HEK293 (cell line): ENCODE data around the gene PCSK9.

Experiments used
- SP2 ChIP-seq: fragments of 450-650 bp; formaldehyde crosslinking; IDR thresholded peaks from 2 replicates; pipeline ENCODE4 v1.5.1; 2016; ENCODE audit warnings: missing biosample characterization, missing genetic modification characterization
- ZIC2 ChIP-seq: fragments of 450-650 bp; formaldehyde crosslinking; IDR thresholded peaks from 2 replicates; pipeline ENCODE4 v1.5.1; 2016; ENCODE audit warnings: missing biosample characterization, missing genetic modification characterization
- ZNF10 ChIP-seq: fragments of 450-650 bp; formaldehyde crosslinking; IDR thresholded peaks from 2 replicates; pipeline ENCODE4 v1.5.1; 2017; ENCODE audit warnings: missing biosample characterization, missing genetic modification characterization
- ZNF175 ChIP-seq: fragments of 450-650 bp; formaldehyde crosslinking; IDR thresholded peaks from 2 replicates; pipeline ENCODE4 v1.5.1; 2016; ENCODE audit warnings: missing biosample characterization, missing genetic modification characterization
- ZNF24 ChIP-seq: fragments of 450-650 bp; formaldehyde crosslinking; IDR thresholded peaks from 2 replicates; pipeline ENCODE4 v1.5.1; 2016; ENCODE audit warnings: missing biosample characterization, missing genetic modification characterization
- ZNF26 ChIP-seq: fragments of 450-650 bp; formaldehyde crosslinking; IDR thresholded peaks from 2 replicates; pipeline ENCODE4 v1.5.1; 2016; ENCODE audit warnings: missing biosample characterization, missing genetic modification characterization
- ZNF529 ChIP-seq: fragments of 450-650 bp; formaldehyde crosslinking; IDR thresholded peaks from 2 replicates; pipeline ENCODE4 v1.5.1; 2017; ENCODE audit warnings: missing genetic modification characterization, missing biosample characterization; ENCODE audit not compliant: insufficient replicate concordance
- ZSCAN30 ChIP-seq: fragments of 450-650 bp; IDR thresholded peaks from 2 replicates; pipeline ENCODE4 v1.5.1; 2018; ENCODE audit warnings: missing biosample characterization, mild to moderate bottlenecking, missing genetic modification characterization, moderate library complexity
- TF ChIP-seq, protein P1 (sequence below): fragments of 450-650 bp; formaldehyde crosslinking; IDR thresholded peaks from 2 replicates; pipeline ENCODE4 v1.5.1; 2016; ENCODE audit warnings: missing biosample characterization, missing genetic modification characterization
- TF ChIP-seq, protein P2 (sequence below): fragments of 450-650 bp; formaldehyde crosslinking; IDR thresholded peaks from 2 replicates; pipeline ENCODE4 v1.5.1; 2016; ENCODE audit warnings: missing biosample characterization, missing genetic modification characterization

- TF ChIP-seq, protein P1, sequence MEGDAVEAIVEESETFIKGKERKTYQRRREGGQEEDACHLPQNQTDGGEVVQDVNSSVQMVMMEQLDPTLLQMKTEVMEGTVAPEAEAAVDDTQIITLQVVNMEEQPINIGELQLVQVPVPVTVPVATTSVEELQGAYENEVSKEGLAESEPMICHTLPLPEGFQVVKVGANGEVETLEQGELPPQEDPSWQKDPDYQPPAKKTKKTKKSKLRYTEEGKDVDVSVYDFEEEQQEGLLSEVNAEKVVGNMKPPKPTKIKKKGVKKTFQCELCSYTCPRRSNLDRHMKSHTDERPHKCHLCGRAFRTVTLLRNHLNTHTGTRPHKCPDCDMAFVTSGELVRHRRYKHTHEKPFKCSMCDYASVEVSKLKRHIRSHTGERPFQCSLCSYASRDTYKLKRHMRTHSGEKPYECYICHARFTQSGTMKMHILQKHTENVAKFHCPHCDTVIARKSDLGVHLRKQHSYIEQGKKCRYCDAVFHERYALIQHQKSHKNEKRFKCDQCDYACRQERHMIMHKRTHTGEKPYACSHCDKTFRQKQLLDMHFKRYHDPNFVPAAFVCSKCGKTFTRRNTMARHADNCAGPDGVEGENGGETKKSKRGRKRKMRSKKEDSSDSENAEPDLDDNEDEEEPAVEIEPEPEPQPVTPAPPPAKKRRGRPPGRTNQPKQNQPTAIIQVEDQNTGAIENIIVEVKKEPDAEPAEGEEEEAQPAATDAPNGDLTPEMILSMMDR (tag by site-specific recombination) = no peak
- TF ChIP-seq, protein P2, sequence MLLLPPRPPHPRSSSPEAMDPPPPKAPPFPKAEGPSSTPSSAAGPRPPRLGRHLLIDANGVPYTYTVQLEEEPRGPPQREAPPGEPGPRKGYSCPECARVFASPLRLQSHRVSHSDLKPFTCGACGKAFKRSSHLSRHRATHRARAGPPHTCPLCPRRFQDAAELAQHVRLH (tag by site-specific recombination) = no peak
- TF ChIP-seq ZSCAN30 (tag by site-specific recombination) (no peak), ZIC2 (no peak), SP2 (tag by site-specific recombination) (no peak), ZNF175 (tag by site-specific recombination) (no peak), ZNF26 (tag by site-specific recombination) (no peak), ZNF10 (tag by site-specific recombination) (no peak), ZNF24 (no peak), ZNF529 (no peak)
These were observed 16.7 kb downstream of the PCSK9 start for GRCh38 chr1:55055951-55056631.
